Occipital lobe (tissue), 2 donors: ENCODE data around the gene SEC14L1. TPM values are rescaled to one million over a fixed set of nuclear protein-coding genes. Genes with fewer than 3 reads are reported as not detected.
"Not testable (repeated sequence)": the region's sequence is repeated elsewhere in the genome, so short reads cannot be mapped to it uniquely, and the experiment has no call there.

Experiments used
- DNase-seq: peaks from one replicate; lab custom pipeline; 2025; lab: John Stamatoyannopoulos, UW
- total RNA-seq: library from RNA; depleted of rRNA; stranded (reverse); fragments of >200 nt; gene quantifications from one replicate; pipeline ENCODE4 v1.2.3, GENCODE V29; 2014

SEC14L1 gene
- total RNA-seq, 1 donor from 2014 or later: 66.9 TPM

GRCh38 chr17:77115947-77116346 is 24.8 kb upstream of the SEC14L1 start:
- DNase-seq: no peak

DNA sequence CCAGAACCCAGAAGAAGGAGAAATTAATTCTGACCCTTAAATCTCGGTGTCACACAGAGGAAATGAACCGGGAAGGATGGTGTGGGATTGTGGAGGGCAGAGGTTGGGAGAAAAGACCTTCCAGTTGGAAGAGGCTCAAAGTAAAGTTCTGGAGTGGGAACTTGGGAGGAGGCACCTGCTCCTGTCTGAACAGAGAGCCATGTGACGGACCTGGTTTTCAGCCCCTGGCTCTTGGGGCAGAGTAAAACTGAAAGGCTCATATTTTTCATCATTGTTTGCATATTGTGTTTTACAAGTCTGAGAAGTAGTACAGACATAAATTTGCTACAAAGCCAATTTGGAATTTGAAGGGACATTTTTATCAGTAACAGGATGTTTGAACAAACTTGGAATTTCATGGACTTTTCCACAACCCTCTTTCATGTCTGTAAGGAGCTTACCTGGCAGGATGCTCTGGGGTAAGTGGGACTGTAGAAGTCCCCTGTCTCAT is 24.4 kb upstream of the SEC14L1 start:
- no peak for DNase-seq

DNA sequence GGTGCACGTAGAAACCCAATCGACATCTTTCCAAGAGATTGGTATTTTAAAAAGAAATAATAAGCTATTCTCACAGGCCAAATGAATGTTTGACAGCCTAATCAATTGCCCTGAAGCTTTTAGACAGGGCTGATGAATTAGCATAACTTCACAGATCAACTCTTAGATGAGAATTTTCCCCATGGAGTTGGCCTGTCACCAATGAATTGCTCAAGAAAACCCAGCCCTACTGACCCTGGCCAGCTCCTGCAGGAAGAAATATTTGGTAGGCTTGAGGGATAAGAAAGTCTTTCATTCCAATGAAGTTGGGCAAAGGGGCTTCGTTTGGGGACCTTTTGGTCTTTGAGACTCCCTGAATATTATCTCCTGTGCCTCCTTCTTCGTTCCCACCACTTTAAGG is 23.4 kb upstream of the SEC14L1 start:
- DNase-seq: no peak

DNA sequence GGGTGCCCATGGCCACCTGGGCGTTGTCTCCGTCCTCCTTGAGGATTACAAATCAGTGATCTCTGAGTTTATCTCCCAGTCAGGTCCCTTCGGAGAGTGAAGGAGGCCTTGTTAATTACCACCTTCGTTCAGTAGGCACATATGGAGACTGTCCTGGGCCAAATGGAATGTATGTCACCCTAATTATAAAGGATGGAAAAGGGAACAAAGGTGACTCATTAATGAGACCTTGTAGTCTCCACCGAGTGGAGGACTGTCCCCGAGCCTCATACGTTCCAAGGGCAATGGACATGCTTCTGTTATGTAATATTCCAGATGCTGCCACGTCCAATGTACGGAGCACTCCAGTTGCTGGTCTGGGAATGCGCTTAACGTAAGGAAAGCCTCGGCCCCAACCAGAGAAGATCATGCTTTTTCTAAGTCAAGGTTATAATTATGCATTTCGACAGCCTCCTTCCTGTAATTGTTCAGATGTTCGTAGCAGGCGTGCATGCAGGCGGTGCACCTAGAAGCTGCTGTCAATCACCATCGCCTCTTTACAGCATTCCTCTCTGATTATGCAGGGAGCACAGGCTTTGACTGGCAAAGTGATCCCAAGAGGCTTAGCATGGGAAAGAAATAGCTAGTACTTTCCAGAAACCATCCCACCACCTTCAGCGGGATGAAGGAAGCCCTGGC is 22.4 kb upstream of the SEC14L1 start:
- DNase-seq: no peak

- DNase-seq: no peak
Observed at GRCh38 chr17:77119668-77120301, 21.0 kb upstream of the SEC14L1 start.

DNA sequence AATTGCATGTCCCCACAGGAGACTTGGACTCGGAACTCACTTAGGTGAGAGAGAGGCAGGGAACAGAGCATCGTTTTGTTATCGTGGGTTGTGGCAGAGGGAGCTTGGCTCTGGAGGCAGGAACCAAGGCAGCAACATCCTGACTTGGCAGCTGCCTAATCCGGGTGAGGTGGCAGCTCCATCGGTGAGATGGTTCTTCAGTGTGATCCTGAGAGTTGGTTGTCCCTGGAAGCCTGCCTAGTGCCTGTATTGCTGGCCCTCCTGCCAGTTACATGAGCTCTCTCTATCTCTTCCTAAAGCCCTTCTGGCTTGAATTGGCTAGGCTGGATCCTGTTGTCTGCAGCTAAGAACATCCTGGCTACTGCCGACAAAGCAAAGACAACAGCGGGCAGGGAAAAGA is 19.9 kb upstream of the SEC14L1 start:
- peak; percentile 69 for DNase-seq

- DNase-seq: no peak
Observed at GRCh38 chr17:77124192-77124889, 16.4 kb upstream of the SEC14L1 start.

- DNase-seq: no peak
Observed at GRCh38 chr17:77125432-77125901, 15.3 kb upstream of the SEC14L1 start.

DNA sequence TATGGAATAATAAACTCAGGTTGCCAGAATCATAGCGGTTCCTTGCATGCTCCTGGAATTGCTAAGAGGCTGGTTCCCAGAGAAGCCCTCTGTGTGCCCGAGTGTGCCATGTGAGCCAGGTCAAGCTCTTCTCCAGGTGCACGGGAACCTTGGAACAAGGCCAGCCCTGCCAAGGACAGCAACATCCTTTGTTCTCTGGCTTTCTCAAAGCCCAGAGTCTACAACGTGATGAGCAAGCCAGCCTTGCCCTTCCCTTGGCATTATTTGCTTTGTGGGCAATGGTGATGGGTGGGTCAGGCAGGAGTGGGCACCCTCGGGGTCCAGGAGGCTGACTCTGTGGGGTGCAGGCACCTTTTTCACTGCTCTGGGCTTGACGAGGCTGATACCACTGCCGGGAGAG is 14.2 kb upstream of the SEC14L1 start:
- no peak for DNase-seq

DNA sequence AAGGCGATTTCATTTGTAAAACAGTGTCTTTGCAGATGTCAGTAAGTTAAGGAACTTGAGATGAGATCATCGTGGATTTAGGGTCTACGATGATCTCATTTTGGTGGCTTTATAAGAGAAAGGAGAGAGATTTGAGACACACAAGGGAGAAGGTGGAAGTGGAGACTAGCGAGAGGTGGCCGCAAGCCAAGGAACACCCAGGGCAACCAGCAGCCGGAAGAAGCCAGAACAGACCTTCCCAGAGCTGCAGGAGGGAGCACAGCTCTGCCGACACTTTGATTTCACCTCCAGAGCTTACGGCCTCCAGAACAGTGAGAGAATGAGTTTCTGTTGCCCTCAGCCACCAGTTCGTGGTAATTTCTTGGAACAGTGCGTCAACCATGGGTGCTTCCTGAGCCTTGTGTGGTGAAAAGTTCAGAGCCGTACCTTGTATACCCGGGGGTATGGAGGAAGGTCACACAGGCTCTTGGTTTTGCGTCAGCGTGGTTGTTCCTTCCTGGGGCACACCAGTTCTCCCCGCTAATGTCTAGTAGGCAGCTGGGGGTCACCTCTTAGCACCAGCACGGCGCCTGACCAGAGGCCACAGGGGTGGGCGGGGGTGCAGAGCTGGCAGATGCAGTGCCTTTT is 12.9 kb upstream of the SEC14L1 start:
- DNase-seq: no peak

DNA sequence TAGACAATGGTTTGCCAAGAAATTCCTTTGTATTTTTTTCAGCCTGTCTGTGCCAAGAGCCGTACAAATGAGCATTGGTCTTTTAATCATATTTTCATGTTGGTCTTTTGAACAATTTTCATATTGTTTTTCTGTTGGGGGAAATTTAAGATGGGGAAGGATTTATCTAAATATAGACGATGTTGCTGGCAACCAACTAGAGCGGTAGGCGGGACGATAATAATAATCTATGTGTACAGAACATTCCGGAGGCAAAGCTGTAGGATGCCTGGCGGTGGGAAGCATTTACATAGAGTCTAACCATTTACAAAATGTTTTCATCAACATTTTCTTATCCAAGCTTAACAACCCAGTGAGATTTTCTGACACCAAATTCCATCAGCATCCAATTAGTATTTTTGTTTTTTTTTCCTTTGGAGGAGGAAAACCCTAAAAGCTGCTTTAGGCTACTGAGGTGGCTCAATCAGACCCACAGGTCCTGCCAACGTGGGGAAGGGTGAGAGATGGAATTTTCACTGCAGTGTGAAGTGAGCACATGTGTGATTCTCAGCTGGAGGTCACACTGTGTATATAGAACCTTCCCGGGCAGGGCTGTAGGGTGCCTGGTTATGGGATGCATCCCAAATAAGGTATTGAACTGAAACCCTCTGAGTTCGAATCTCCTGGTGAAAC is 11.7 kb upstream of the SEC14L1 start:
- DNase-seq: no peak

DNA sequence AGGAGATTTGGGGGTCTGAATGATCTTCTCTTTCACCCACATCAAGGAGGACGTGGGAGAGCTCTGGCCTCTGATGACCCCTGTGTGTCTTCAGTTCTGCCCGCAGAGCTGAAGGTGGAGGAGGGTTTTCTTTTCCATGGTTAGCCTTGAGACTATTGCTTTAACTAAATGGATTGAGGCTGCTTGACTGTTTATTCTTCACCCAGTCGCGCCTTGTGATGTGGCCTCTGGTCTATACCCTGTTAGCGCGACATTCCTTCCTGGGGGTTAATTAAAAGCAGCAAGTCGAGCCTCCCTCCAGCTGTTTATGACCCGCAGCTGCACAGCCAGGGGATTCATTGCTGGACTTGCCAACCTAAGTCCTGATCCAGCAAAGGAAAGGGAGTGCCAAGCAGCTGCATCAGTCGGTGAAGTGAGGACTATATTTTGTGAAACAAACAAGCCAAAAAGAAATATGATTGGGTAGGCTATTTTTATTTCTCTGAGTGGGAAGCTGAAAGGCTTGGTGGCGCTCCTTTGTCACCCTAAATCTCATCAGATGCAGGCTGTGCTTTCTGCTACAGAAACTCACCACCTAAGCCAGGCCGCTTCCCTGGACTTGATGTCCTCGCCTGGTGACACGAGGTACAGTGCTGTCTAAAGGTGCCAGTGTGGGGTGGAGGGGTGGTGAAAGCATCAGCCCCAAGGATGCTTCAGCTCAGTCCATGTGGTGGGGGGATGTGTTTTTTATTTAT is 11.0 kb upstream of the SEC14L1 start:
- no peak for DNase-seq

DNA sequence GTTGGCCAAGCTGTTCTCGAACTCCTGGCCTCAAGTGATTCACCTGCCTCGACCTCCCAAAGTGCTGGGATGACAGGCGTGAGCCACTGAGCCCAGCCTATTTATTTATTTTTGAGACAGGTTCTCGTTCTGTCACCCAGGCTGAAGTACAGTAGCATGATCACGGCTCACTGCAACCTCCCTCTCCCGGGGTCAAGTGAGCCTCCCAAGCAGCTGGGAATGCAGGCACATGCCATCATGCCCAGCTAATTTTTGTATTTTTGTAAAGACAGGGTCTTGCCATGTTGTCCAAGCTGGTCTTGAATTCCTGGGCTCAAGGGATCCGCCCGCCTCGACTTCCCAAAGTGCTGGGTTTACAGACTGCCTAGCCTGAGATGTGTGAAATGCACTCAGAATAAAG is 10.2 kb upstream of the SEC14L1 start:
- no peak for DNase-seq

DNA sequence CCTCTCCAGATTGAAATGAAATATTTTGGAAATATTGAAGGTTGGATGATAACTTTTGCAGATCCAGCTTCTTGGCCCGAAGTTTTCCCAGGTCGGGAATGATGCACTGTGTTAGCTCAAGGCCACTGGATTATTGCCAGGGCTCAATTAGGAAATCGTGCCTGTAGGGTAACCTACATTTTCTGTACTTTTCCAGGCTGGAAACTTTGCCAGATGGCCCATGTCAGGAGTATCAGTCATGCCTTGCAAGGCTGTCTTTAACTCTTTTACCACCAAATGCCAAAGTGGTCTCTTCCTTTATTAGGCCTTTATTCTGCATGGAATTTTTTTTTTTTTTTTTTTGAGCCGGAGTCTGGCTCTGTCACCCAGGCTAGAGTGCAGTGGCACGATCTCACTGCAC is 8.9 kb upstream of the SEC14L1 start:
- DNase-seq: no peak

DNA sequence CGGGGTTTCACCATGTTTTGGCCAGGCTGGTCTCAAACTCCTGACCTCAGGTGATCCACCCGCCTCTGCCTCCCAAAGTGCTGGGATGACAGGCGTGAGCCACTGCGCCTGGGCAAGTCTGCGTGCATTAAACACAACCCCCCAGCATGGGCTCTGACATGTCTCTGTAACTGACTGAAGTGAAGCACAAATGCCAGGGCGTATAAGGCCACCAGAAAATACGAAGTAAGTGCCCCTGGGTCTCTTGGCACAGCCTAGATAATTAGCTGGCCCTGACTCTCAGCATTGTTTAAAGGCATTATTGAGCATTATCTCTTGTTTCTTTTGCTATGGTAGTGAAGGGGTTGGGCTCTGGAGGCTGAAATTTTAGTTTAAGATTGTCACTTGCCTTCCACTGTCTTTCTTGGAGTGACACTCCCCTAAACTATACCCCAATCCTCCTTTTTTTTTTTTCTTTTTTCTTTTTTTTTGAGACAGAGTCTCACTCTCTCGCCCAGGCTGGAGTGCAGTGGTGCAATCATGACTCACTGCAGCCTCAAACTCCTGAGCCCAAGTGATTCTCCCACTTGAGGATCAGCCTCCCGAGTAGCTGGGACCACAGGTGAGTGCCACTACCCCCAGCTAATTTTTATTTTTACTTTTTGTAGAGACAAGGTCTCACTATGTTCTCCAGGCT is 8.2 kb upstream of the SEC14L1 start:
- DNase-seq: no peak

DNA sequence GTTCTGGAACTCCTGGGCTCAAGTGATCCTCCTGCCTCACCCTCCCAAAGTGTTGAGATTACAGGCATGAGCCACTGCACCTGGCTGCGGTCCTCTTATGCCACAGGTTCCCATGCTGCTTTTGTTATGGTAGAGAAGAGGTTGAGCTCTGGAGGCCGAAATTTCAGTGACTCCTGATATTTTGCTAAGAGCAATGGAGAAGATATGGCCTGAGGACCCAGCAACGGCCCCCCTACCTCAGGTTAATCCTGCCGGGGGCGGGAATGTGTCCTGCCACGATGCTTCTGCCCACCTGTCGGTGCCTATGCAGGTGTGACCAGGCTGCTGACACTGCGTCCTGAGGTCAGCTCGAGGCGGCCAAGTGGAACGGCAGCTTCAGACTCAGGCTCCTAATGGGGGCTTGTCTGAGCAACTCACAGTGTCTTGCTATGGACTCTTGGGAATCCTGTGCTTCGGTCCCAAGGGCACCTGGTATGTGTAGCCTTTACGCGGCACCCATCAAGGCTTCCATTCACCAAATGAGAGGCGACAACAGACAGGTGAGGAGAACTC is 7.6 kb upstream of the SEC14L1 start:
- DNase-seq: no peak

DNA sequence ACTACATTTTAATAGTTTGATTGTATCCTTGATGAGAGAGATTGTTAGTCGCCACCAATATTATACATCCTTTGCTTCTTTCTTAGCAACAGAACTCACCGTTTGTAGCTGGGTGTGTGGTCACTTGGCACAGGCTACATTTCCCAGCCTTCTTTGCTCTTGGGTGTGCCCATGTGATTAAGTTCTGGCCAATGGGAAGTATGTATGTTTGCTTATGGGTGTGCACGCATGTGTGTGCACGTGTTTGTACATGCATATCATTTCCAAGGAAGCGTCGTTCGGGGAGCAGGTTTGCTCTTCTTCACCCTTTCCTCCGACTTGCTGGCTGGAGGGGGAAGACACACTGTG is 4.4 kb upstream of the SEC14L1 start:
- DNase-seq: no peak

DNA sequence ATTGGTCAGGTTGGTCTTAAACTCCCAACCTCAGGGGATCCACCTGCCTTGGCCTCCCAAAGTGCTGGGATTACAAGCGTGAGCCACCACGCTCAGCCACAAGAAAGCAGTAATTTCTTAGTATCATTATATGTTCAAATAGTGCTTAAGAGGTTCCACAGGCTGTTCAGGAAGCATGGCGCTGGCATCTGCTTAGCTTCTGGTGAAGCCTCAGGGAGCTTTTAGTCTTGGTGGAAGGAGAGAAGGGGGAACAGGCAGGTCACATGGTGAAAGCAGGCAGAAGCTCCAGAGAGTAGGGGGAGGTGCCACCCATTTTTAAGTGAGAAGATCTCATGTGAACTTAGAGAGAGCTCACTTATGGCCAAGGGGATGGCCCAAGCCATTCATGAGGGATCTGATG is 3.7 kb upstream of the SEC14L1 start:
- no peak for DNase-seq

DNA sequence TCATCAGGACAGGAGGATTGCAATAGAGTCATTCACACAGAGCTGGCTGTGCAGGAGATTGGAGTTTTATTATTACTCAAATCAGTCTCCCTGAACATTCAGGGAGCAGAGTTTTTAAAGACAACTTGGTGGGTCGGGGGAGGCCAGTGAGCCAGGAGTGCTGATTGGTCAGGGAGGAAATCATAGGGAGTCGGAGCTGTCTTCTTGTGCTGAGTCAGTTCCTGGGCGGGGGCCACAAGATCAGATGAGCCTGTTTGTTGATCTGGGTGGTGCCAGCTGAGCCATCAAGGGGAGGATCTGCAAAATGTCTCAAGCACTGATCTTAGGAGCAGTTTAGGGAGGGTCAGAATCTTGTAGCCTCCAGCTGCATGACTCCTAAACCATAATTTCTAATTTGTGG is 2.9 kb upstream of the SEC14L1 start:
- not testable (repeated sequence) for DNase-seq
